A549 treated with CORT108297 at 1 μM for 4 hours (cell line): ENCODE data around the gene SDF2L1. TPM values are rescaled to one million over a fixed set of nuclear protein-coding genes. Genes with fewer than 3 reads are reported as not detected.

Experiments used
- total RNA-seq: library from RNA; stranded (reverse); fragments of 200-300 nt; extraction: Qiagen RNA extraction; gene quantifications from 5 replicates; pipeline ENCODE4 v1.2.3, GENCODE V29; 2022

Gene SDF2L1, protein sequence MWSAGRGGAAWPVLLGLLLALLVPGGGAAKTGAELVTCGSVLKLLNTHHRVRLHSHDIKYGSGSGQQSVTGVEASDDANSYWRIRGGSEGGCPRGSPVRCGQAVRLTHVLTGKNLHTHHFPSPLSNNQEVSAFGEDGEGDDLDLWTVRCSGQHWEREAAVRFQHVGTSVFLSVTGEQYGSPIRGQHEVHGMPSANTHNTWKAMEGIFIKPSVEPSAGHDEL
- 36.4 to 66.6 TPM (median 58.1 TPM) in 5 replicates for total RNA-seq

GRCh38 chr22:21641789-21642583 lies at the start of gene SDF2L1:
Gene SDF2L1 (plus strand): TSS chr22:21642302. CDS start chr22:21642337, 35 bp downstream.

GRCh38 chr22:21629255-21630149 lies 12.6 kb upstream of the SDF2L1 start, which contains the start of gene YDJC:
Gene YDJC (minus strand): TSS chr22:21630022. CDS start chr22:21630014, 8 bp downstream.

DNA sequence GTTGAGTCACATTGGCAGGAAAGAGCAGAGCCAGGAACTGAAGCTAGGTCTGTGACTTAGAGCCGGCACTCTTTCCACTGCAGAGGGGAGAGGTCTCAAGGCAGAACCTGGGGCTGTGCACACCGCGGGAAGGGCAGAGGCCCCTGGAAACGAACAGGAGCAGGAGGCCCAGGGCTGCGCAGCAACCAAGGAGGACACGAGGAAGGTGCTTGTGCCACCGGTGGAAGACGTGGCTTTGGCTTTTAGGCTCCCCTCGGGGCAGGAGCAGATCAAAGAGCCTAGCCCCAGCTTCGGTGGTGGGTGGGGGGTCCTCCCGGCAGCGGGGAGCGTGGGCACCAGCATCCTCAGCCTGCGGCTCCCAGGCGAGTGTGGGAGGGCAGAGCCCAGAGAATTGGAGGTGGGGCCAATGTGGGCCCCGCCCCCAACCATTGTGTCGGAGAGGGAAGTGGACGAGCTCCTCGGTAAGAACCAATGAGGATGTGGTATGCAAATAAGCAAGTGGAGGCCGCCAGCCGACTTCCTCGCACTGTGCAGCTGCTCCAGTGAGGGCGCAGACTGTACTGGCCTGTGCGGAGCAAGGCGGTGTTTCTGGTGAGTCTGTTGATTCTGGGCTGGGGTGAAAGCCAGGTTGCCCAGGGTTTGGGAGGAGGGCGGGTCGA lies 9.7 kb upstream of the SDF2L1 start, which contains the start of gene CCDC116:
Gene CCDC116, plus strand, starts transcription at position 524 of the 659 bp plus-strand sequence. CDS start 422 bp downstream, outside the sequence.

Other genes starting within 250 kb of the SDF2L1 start
- 2.1 to 3.2 TPM (median 2.7 TPM) in 5 replicates for gene HIC2, start 224.9 kb upstream of the SDF2L1 start, total RNA-seq
- 0.65 to 2.0 TPM (median 1.4 TPM) in 5 replicates for gene TMEM191C, start 174.9 kb upstream of the SDF2L1 start, total RNA-seq
- gene RIMBP3C, start 90.8 kb upstream of the SDF2L1 start, total RNA-seq = 0.13 to 0.23 TPM (median 0.18 TPM) in 5 replicates
- 61.4 to 75.2 TPM (median 63.1 TPM) in 5 replicates for gene UBE2L3, start 74.6 kb upstream of the SDF2L1 start, total RNA-seq
- 33.7 to 60.7 TPM (median 58.8 TPM) in 5 replicates for gene YDJC, start 12.3 kb upstream of the SDF2L1 start, total RNA-seq
- gene CCDC116, start 9.5 kb upstream of the SDF2L1 start, total RNA-seq = 0.05 to 0.06 TPM (median 0.06 TPM) in 3 of 5 replicates, not detected in the others
- 17.6 to 23.3 TPM (median 22.6 TPM) in 5 replicates for gene PPIL2, start 23.7 kb downstream of the SDF2L1 start, total RNA-seq
- gene YPEL1, start 93.5 kb downstream of the SDF2L1 start, total RNA-seq = 0.13 to 0.42 TPM (median 0.23 TPM) in 5 replicates
- 45.9 to 73.0 TPM (median 64.0 TPM) in 5 replicates for gene MAPK1, start 225.3 kb downstream of the SDF2L1 start, total RNA-seq